ENCODE measurements around the gene NME4.

NME4 gene

GRCh38 chr16:363766-364490 lies 33.1 kb upstream of the NME4 start:
- DNase-seq: no peak

- no peak for DNase-seq
These were observed 32.2 kb upstream of the NME4 start for GRCh38 chr16:364595-365491.

GRCh38 chr16:366476-366875 lies 30.5 kb upstream of the NME4 start:
- DNase-seq: no peak

GRCh38 chr16:367333-367903 lies 29.6 kb upstream of the NME4 start:
- no peak for DNase-seq

GRCh38 chr16:368388-369158 lies 28.4 kb upstream of the NME4 start:
- no peak for DNase-seq

- DNase-seq: no peak
These were observed 27.6 kb upstream of the NME4 start for GRCh38 chr16:369275-369865.

- DNase-seq: no peak
These were observed 27.0 kb upstream of the NME4 start for GRCh38 chr16:369866-370436.

GRCh38 chr16:370443-370842 lies 26.6 kb upstream of the NME4 start, which contains the start of gene MRPL28:
Gene MRPL28, minus strand, starts transcription at chr16:370538. Its CDS starts 320 bp downstream, at chr16:370218.
- peak; percentile 95 for DNase-seq

GRCh38 chr16:370979-371514 lies 26.0 kb upstream of the NME4 start:
- no peak for DNase-seq

GRCh38 chr16:371515-372301 lies 25.3 kb upstream of the NME4 start:
- no peak for DNase-seq

GRCh38 chr16:372302-372983 lies 24.6 kb upstream of the NME4 start:
- no peak for DNase-seq

GRCh38 chr16:373020-373598 lies 23.9 kb upstream of the NME4 start:
- no peak for DNase-seq

- DNase-seq: no peak
These were observed 23.0 kb upstream of the NME4 start for GRCh38 chr16:373848-374615.

GRCh38 chr16:374616-374926 lies 22.4 kb upstream of the NME4 start:
- no peak for DNase-seq

- no peak for DNase-seq
These were observed 21.8 kb upstream of the NME4 start for GRCh38 chr16:375212-375611.

GRCh38 chr16:375927-376816 lies 20.8 kb upstream of the NME4 start:
- DNase-seq: no peak

- DNase-seq: no peak
These were observed 20.1 kb upstream of the NME4 start for GRCh38 chr16:376817-377418.

Data from fibroblast of skin of abdomen (primary cell).